Cerebellar cortex (tissue), 1 donor: Measurements from ENCODE around the gene ACYP2.
"Not testable (repeated sequence)": the region's sequence is repeated elsewhere in the genome, so short reads cannot be mapped to it uniquely, and the experiment has no call there.

Source experiments
- DNase-seq: peaks from one replicate; pipeline ENCODE4 v3.0.0-alpha.2; 2015; ENCODE audit warnings: low spot score

Gene ACYP2

DNA sequence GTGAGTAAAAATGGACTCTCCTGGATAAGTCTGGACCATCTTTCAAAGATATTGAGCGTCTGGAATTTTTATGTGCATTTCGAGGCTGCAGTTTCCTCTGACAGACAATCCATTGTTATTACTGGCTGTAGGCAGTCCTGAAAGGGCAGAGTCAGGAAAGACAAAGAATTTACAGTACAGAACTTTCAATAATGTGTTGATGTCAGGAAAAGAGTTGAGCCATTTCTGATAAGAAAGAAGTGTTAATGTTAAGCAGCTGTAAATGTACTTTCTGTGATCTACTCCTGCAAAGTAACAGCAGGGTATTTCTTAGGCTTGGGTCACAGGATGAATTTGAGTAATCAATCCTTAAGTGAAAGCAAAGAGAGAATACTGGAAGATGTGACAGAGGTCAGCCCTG lies 110.8 kb downstream of the ACYP2 start:
- DNase-seq, result no peak

DNA sequence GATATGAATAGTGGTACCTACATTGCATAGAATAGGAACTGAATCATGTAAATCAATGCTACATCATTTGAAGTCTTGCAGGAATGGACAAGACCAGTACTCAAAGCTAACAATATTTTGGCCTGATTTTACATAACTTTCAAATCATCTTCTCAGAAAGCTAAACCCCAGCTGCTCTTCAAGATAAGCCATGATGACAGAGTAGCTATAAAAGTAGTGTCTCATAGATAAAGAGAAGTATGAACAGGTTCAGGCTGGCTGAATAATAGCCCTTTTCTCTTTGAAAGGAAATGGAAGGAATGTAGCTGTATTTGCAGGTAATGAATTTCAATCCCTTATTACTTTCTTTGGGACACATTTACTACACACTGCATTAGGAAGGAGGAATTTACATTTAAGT lies 112.4 kb downstream of the ACYP2 start:
- no peak for DNase-seq

DNA sequence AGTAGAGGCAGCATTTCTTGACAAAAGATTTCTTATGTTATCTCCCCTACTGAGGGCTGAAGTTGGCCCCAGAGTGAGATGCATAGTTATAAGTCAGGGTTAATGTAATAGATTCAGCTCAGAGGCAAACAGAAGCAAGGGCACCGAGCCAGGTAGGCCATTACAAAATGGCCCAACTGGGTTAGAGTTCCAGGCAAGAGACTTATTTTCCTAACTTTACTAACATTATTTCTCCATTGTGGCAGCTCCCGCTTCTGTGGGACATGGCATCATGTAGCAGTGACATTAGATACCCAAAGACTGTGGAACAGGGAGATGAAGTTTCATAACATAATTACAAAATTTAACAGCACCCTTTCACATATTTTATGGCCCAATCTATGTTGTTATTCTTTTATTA lies 113.5 kb downstream of the ACYP2 start:
- no peak for DNase-seq

DNA sequence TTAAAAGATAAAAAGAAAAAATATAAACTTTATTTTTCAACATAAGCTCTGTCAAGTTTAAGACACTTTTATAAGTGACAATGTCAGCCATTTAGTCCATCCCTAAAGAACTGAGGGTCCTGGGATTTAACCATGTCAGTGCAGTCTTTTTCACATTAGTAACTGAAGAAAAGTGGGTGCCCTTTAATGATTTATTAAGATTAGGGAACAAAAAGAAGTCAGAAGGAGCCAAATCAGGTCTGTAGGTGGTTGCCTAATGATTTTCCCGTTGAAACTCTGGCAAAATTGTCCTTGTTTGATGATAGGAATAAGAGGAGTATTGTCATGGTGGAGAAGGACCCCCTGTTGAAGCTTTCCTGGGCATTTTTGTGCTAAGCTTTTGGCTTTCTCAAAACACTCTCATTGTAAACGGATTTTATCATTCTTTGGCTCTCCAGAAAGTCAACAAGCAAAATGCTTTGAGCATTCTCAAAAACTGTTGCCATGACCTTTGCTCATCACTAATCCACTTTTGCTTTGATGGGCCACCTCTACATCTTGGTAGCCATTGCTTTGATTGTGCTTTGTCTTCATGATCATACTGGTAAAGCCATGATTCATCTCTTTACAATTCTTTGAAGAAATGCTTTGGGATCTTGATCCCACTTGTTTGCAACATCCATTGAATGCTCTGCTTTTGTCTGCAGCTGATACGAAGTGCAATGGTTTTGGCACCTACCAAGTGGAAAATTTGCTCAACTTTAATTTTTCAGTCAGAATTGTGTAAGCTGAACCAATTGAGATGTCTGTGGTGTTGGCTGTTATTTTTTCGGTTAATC lies 118.6 kb downstream of the ACYP2 start:
- DNase-seq, result no peak

DNA sequence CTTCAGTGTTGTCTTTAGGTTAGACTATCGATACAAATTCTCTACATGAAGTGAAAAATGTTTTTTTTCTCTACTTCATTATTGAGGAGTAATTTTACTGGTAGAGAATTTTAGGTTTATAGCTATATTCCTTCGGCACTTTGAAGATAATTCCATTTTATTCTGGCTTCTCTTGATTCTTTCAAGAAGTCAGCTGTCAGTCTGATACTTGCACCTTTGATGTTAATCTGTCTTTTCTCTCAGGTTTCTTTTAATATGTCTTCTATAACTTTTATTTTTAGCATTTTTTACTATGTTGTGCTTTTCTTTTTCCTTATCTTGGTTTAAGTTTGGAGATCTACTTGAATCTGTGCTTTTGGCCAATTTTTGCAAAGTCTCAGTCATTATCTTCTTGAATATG lies 122.0 kb downstream of the ACYP2 start:
- DNase-seq, result no peak

DNA sequence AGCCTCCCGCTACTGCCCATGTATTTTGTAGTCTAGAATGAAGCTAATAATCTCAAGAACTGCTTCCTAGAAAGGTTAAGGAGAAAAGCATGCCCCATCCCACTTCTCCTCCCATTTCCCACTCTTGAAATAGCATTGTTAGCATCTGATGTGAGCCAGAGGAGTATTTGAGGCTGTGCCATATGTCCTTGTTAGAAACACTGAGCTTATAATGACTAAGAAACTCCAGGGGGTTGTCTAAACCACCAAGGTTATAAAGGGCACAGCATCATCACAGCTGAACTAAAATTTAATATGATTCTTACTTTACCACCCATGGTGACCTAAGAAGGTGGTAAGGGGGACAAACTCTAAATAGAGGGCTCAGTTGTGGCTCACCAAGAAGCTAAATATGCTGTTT lies 124.0 kb downstream of the ACYP2 start:
- no peak for DNase-seq

DNA sequence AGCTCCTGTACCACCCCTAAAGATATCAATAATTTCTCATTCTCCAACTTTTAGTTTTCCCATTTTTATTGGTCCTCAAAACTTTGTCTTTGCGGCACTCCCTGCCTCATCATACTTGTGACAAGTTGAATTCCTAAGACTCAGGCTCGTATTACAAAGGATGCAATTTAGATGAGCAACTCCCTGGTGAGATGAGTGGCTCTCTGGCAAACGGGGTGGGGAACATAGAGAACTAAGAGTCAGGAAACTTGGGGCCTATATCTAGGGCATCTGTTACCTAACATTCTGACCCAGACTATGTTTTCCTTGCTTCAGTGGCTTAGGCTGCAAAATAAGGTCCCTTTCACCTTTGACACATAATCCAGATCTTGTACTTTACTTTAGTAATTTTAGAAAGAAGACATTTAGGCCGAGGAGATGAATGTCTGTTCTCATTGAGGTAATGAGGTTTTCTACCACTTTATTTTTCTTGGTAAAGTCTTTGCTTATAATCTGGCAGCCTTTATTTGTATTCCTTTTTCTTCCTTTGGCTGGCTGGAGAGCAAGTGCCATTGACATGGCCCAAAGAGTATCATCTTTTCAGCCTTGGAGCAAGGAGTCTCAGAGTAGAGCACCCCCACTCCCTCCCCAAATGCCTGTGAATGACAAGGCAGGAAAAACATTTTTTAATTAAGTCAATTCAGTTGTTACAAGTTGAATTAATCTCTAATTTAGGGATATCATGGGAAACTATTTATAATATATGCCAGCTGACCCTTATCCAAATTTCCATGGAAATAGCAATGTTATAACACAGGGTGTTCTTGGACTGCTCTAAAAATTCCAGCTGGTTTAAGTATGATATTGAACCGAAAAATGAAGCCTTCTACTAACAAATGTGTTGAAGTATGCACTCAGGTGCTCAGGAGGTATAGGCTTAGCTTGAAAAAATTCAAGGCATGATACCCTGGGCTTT lies 125.4 kb downstream of the ACYP2 start:
- DNase-seq, result no peak

DNA sequence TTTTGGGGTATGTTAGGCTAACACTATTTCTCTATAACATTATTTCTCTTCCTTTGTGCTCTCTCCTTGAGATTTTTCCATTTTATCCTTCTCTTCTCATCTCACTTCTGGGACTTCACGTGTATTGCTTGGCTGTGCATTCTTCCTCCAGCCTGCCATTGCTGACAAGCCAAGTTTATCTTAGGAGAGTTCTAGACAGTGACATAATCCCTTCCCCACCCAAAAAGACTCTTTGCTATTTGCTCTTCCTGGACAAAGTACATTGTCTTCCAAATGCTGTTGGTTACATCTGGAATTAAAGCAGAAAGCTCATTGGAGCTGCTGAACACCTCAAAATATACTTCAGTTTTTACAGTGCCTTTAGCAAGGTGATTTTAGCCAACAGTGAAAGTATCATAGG lies 131.7 kb downstream of the ACYP2 start:
- DNase-seq, result no peak

DNA sequence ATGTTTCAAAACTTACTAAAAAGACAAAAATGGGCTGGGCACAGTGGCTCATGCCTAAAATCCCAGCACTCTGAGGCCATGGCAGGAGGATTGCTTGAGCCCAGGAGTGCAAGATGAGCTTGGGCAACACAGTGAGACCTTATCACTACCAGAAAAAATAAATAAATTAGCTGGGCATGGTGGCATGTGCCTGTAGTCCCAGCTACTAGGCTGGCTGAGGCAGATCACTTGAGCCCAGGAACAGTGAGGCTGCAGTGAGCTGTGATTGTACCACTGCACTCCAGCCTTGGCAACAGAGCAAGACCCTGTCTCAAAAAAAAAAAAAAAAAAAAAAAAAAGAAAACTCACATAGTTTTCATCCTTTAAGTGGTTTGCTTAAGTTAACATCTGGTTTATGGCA lies 134.2 kb downstream of the ACYP2 start:
- DNase-seq, result no peak

DNA sequence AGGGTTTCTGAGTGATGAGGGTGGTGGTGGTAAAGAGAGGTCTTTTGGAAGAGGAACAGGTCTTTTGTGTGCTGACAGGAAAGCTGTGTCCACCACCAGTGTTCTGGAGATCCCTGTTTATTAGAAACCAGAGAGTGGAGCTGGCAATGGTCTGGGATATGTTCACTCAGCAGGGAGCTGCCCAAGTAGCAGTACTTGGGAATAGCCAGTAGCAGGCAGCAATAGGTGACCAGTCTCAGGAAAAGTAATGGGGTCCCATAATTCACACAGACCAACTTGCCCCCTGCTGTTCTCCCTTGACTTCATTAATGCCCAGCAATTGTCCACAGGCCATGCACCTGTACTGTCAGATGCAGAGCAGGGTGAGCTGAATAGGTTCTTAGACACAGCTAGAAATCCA lies 138.8 kb downstream of the ACYP2 start:
- DNase-seq, result no peak

DNA sequence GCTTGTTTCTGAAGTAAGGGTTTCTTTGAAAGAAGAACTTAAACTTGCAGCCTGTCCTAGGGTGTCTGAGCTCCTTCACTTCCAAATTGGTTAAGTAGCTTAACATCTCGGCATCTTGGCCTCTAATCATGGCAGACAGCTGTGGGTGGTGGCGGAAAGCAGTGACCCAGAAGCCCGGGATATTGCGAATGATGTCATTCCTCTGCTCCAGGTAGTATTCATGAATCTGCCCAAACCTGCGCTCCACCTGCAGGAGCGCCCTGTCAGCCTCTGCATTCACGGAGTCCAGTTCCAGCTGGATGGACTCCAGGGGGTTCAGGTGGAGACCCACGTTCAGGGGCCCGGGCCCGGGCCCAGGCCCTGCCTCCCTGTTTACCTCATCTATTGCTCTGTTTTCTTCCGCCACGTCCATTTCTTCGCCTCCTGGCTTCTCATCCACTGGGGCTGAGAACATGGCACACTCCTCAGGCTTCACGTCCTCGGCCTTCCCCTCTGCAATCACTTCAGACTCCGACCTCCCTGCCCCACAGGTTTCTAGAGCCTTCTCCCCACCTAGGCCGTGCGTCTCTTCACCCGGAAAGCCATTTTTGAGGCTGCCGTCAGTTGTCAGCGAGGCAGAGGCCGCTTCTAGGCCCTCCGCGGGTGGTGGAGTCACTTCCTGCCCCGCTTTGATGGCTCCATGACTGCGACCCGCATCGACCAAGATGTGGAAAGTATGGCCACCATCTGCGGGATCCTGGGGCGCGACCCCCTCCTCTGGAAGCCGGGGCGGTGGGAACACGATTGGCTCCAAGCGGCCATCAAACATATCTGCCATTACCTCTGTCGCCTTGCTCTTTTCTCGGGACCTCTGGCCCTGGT lies 140.0 kb downstream of the ACYP2 start:
- DNase-seq, result no peak

DNA sequence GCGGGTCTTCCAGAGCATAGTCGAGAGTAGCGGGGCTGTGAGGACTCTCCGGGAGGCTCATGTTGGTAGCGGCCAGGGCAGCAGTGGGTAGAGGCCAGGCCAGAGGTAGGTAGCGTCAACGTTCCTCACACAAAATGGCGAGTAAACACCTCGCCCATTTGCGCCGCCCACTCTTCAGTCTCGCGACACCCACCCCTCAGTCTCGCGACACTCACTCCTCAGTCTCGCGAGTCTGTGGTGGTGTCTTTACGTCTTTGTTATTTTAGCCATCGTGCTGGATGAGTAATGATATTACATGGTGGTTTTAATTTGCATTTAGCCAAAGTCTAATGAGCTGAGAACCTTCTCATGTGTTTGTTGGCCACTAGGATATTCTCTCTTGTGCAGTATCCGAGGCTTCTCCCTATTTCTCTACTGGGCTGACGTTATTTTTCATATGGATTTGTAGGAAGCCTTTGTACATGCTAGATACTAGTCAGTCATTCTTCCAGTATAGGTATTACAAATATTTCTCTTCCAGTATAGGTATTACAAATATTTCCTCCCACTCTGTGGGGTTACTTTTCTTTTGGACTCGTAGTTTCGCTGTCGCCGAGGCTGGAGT lies 140.8 kb downstream of the ACYP2 start, which contains the start of gene TSPYL6:
Gene TSPYL6, minus strand, starts transcription at position 139 of the 604 bp plus-strand sequence. Its CDS starts 78 bp downstream, at position 61.
- DNase-seq, result no peak

DNA sequence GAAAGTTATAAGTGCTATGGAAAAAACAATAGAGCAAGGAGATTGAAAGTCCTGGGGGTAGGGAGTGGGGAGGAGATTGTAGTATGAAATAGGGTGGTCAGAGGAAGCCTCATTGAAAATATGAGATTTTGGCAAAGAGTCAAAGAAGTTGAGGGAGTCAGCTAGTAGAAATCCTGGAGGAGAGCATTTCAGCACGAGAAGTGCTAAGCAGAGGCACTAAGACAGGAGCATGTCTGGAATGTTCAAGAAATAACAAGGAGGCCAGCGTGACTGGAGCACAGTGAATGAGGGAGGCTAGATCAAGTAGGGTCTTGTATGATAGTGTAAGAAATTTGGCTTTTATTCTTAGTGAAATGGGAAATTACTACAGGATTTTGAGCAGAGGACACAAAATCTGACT lies 142.8 kb downstream of the ACYP2 start:
- no peak for DNase-seq

DNA sequence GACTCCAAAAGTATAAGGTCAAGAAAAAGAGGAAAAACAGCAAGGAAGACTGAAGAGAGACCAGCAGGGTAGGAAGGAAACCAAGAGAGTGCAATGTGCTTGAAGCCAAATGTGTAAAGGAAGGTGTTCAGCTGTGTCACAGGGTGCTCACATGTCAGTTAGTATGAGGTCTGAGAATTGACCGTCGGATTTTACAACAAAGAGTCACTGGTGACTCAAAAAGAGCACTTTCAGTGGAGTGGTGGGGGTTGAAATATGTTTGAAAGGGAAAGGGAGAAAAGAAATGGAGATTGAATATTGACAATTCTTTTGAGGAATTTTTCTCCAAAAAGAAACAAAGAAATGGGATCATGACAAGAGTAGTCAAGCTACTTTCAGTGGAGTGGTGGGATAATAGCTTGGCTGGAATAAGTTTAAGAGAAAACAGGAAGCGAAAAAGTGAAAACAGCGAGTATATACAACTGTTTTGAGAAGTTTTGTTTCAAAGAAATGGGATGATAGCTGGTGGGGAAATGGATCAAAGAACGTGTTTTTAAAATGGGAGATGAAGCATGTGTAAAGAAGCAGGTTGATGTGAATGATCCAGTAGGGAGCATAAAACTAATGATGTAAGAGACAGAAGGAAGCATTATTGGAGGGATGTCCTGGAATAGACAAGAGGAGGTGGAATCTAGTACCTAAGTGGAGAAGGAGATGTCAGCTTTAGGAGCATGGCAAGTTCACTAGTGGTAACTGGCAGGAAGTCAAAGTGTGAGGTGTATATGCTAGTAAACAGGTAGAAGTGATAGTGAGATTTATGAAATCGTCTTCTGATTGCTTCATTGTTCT lies 144.2 kb downstream of the ACYP2 start:
- no peak for DNase-seq

DNA sequence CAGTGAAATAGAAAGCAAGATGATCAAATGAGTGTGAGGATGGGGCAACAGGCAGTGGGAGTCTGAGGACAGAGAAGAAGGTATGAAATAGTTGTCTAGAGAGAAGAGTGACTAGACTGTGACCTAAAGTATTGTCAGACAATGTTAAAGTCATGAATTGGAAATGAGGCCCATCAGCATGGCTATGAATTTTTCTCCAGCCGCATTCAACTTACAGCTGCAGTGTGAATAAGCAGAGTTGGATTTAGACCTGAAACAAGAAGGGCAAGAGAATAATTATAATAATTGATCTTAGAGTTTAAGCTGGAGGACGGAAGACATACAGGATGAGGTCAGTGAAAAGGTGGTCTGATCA lies 144.8 kb downstream of the ACYP2 start:
- DNase-seq, result no peak

DNA sequence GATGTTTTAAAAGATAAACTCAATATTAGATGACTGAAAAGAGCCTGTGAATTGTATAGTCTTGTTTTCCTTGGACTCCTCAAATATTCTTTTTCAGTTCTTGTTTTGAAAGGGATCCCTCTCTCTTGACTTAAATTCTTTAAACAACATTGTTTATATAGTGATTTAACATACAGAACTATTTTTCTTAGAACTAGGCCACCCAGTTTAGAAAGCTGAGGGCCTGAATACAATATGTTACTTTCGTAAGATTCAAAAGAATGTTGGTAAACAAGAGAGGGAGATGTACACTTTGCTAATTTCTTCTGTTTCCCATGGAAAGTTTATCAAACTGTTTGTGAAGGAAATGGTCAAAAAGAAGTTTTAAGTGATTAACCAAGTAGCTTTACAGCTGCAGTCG lies 146.1 kb downstream of the ACYP2 start:
- no peak for DNase-seq

DNA sequence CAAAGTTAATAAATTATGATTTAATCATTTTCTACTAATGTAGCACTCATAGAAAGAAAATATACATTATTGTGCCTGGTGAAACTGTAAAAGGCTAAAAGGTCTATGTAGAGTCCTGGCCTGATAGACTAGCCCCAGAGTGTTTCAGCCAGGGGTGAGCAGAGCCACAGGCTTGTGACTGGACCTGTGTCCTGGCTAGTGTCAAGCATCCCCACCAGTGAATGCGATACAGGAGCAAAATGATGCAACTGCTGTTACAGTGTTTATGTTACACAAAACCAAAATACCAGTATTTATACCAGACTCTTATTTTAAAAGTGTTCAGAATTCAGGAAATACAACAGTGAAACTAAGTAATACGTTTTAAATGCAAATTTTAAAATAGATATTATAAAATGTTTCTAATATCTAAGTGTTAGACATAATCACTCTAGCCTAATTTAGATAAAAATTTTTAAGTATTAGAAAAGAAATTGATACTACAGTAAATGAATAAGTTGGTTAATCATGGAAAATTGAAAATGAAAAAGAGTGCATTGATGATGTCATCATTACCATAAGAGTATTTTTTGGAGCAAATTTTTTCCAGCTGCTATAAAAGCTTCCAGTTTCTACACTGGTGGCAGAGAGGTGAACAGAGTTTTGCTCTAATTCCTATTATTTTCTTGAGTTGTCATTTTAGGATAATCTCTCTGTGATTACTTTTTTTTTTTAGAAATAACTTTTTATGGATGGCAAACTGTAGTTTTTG lies 146.8 kb downstream of the ACYP2 start:
- DNase-seq, result no peak

DNA sequence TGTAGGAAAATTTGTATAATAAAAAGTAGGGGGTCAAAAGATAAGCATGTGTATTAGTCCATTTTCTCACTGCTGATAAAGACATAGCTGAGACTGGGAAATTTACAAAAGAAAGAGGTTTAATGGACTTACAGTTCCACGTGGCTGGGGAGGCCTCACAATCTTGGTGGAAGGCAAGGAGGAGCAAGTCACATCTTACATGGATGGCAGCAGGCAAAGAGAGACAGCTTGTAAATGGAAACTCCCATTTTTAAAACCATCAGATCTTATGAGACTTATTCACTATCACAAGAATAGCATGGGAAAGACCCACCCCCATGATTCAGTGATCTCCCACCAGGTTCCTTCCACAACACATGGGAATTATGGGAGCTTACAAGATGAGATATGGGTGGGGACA lies 149.7 kb downstream of the ACYP2 start:
- DNase-seq, result not testable (repeated sequence)

DNA sequence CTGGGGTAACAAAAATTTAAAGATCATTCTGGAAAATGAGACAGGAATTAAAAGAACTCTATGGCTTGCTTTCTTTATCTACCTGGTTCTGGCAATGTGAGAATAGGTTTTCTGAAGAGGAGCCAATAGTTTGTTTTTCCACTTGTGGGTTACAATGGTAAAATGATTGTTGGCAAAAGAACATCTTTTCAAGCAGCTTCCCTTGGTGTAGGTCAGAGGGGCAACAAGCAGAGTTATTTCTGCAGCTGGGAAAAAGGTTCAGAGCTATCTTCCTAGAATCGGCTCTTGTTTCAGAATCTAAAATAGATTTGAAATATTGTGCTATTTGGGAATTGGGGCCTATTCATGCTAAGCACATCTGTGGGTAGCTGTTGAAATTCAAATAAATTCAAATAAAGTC lies 152.2 kb downstream of the ACYP2 start:
- no peak for DNase-seq

DNA sequence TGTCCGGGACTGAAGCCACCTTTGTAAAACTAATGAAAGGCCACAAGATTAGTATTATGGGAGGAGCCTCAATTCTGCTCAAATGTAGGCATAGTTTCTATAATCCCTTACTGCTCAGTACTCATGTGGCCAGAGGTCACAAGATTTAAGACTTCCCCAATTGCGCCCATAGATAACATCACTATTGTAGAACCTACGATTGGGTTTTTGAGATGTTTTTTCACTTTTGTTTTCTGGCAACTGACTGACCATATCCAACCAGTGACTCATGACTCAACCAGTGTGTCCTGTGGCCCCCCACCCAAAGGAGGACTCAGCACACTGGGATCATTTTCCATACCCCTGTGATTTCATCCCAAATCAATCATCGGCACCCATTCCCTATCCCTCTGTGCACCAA lies 155.8 kb downstream of the ACYP2 start:
- DNase-seq, result no peak
